ENCODE data around the gene FCN3.

Gene FCN3

DNA sequence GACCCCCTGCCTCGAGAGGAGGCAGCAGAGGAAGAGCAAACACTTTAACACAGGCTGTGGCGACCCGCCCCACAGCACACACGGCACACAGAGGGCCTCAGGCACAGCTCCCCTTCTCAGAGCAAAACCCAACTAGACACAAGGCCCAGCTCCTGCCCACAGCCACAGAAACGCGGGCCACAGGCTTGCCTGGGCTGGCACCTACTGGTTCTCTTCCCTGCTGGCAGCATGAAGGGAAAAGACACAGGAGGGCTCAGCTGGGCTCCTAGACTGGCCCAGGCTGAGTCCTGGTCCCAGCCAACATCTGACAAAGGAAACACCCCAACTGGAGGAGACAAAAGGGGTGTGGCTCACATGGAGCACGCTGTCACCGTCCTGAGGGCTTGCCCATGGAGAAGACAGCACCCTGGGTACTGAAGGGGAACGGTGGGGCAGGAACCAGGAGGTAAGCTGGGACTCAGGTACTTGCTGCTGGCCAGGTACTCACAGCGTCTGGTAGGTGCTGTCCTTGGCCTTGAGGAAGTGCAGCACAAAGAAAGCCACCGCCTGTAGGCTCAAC lies 5.0 kb upstream of the FCN3 start:
- no peak for DNase-seq

- no peak for DNase-seq
Observed at GRCh38 chr1:27377760-27378495, 3.3 kb upstream of the FCN3 start.

- no peak for DNase-seq
Observed at GRCh38 chr1:27372808-27373690, 1.6 kb downstream of the FCN3 start.

DNA sequence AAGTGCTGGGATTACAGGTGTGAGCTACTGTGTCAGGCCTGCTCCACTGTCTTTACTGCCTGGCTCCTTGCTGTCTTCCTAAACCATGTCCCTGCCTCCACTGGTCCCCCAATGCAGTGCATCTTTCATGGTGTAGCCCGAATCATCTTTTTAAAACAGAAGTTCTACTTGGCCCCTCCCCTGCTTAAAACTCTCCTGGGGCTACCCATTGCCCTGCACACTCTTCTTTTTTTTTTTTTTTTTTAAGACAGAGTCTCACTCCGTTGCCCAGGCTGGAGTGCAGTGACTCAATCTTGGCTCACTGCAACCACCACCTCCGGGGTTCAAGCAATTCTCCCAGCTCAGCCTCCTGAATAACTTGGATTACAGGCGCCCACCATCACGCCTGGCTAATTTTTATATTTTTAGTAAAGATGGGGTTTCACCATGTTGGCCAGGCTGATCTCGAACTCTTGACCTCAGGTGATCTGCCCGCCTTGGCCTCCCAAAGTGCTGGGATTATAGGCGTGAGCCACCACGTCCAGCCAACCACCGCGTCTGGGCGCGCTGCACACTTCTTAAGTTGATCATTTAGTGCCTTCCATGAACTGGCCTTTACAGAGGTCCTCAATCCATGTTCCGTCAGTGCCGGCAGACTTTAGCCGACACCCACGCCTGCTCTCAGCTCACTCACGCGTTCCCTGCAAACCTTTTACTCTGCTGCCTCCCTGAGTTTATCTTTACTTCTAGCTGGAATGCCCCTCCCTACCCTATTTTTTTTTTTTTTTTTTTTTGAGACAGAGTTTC lies 2.4 kb downstream of the FCN3 start:
- DNase-seq, result no peak

DNA sequence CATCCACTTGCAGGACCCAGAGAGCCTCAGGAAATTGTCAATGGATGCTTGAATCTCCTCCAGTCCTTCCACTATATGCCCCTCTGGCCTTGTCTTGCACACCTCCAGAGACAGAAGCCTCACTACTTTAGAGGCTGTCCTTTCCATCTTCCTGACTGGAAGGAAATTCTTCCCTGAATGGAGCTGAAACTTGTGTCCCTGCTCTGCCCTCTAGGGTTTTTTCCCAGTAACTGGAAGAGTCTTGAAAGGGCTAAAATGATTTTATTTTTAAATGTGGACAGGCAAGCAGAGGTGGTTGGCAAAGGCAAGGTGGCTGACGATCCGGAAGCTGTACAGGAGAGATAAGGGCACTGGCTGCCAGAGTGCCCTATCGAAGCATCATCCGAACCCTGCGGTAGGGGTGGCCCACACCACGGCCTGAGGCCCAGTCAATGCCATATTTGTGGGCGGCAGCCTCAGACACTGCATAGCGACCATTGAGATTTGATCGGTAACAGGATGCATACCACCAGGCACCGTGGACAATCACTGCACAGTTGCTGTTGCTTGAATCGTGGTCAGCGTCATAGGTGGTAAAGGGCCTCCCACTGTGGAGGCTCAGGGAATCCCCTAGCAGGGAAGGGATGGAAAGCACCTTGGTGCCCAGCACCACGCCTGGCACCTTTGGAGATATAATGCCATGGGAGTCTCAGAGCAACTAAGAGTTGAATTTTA lies 5.6 kb downstream of the FCN3 start:
- DNase-seq, result no peak

DNA sequence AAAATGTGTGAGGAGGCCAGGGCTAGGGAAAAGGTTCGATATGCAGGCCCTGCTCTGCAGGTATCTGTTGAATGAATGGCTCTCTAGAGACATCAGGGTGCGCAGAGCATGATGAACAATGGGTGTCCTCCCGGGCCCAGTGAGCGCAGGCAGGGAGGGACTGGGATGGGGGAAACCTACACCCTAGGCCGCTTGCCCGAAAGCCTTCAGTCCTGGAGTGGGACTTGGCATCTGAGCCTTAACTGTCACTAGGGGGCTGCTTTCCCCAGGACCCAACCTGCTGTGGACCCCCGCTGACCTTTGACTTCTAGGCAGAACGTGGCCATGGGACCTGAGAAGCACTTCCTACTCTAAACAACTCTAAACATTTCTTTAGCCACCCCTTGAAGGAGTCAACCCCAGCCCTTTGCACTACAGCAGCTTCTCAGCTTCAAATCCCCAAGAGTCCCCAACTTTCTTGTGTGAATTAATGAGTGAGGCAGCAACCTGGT lies 7.4 kb downstream of the FCN3 start:
- DNase-seq, result no peak

DNA sequence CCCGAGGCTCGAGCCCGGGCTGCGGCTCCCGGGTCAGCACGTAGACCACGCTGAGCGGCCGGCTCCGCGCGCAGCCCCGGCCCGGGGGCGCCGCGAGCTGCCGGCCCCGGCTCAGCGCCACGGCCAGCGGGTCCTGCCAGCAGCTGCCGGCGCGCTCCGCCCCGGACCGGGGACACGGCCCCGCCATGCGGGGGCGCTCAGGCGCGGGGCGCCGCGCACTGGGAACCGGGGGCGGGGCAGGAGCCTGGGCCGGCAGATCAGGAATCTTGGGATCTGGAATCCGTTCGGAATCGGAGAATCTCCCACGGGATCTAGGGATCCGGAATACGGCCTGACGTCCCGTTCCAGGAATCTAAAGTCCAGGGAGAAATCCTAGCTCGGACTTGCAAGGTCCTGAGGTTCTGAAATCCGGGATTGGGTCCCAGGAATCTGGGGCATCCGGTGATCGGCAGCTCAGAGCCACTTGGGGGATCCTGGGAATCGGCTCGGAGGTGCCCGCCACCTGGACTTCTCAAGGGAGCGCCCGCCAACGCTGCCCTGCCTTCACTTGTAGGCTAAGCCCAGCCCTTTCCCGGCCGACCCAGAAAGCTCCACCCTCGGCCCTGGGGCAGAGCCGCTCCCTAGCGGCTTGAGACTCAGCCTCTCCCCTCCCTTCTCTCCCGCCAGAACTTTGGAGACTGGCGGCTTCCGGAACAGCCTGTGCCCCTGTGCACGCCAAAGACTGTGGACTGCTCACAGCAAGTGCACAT lies 8.0 kb downstream of the FCN3 start, which contains the start of gene MAP3K6:
Gene MAP3K6 (minus strand): TSS at position 551 of the 749 bp plus-strand sequence. CDS start 364 bp downstream, at position 187.
- DNase-seq, result peak in 1 of 2 donors; percentile 26

- peak; percentile 62 to 63 for DNase-seq
Observed at GRCh38 chr1:27366113-27366410, 8.6 kb downstream of the FCN3 start.

- peak; percentile 75 for DNase-seq
Observed at GRCh38 chr1:27365372-27366112, 9.1 kb downstream of the FCN3 start.

DNA sequence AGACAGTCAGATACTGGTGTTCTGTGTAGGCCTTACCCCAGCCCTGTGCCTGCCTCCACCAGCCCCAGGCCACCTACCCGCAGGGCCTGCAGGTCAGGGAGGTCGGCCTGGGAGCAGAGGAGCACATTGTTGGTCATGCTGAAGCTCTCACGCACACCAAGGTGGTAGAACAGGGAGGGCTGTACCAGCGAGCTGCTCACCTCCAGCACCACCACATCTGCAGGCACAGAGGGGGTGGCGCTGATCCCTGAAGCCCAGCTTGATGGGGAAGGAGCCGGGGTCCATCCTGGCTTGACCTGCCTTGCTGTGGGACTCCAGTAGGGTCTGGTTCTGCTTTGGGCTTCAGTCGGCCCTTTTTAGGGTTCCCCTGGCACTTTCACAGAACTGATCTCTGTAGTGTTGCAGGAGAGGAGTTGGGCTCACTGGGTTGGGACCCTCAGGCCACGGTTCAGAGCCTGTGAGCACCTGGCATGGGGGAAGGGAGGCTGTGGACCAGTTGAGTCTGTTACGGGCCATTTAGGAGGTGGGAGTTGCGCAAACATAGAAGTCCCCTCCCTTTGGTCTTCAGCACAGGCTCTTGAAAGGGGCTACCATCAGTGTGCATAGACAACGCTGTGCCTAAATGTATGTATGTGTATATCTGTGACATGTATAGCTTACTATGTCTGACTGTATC lies 9.8 kb downstream of the FCN3 start:
- no peak for DNase-seq

- no peak for DNase-seq
Observed at GRCh38 chr1:27363766-27364695, 10.6 kb downstream of the FCN3 start.

- DNase-seq, result no peak
Observed at GRCh38 chr1:27361553-27361952, 13.1 kb downstream of the FCN3 start.

DNA sequence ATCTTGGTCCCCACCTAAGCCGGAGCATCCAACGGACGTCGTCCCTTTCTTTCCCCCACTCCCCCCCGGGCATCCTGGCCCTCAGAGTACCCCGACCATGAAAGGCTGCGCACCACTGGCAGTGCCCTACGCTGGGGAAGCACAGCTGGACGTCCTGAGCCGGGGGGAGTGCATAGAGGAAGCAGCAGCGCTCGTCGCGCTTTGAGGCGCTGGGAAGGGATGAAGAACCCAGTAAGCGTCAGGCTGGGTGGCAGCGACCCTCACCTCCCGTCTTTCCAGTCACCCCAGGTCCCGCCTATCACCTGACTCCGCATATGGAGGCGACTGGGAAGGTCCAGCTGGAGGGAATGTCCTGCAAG lies 13.6 kb downstream of the FCN3 start:
- no peak for DNase-seq

DNA sequence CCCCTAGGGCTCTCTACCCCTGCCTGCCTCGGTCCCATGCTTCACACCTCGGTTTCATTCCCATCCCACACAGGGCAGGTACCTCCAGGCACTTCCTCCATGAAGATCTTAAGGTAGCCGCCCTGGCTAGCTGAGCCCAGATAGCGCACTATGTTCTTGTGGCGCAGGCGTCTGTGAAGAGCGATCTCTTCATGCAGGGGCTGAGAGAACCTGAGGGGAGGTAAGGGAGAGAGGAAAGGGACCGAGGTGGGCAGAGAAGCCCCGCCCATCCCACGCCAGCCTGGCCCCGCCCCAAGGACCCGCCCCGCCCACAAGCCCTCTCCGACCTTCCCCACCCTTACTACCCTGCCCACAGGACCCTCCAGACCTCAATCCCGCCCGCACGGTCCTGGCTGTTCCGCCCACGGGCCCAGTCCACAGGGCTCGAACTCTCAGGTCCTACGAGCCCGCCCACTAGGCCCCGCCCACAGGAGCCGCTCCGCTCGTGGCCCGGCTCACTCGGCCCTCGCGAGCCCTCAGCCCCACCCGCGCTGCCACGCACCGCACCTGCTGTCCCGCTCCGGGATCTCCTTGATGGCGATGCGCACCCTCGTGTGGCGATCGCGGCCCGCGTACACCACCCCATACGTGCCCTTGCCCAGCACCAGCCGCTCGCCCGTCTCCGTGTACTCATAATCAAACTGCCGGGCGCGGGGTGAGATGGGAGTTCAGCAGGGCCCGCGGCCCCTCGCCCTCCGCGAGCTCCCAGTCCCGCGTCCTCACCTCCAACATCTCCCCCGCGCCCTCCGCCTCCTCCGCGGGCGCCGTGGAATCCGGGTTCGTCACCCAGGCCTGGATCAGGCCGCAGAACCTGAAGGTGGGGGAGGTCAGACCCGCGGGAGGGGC lies 14.2 kb downstream of the FCN3 start:
- peak; percentile 43 to 60 for DNase-seq

DNA sequence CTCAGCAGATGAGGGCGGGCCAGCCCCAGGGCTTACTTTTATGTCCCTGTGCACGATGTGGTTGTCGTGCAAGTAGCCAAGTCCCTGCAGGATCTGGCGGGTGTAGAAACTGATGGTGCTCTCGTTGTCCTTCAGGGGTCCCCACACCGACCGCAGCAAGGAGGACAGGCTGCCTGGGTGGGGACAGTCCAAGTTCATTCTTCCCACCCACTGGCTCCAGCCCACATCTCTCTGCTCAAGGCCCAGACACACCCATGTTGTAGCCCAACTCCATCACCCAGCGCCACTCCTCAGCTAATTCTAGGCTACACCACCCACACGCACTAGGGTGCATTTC lies 14.8 kb downstream of the FCN3 start:
- DNase-seq, result no peak

- DNase-seq, result no peak
Observed at GRCh38 chr1:27358928-27359313, 15.7 kb downstream of the FCN3 start.

DNA sequence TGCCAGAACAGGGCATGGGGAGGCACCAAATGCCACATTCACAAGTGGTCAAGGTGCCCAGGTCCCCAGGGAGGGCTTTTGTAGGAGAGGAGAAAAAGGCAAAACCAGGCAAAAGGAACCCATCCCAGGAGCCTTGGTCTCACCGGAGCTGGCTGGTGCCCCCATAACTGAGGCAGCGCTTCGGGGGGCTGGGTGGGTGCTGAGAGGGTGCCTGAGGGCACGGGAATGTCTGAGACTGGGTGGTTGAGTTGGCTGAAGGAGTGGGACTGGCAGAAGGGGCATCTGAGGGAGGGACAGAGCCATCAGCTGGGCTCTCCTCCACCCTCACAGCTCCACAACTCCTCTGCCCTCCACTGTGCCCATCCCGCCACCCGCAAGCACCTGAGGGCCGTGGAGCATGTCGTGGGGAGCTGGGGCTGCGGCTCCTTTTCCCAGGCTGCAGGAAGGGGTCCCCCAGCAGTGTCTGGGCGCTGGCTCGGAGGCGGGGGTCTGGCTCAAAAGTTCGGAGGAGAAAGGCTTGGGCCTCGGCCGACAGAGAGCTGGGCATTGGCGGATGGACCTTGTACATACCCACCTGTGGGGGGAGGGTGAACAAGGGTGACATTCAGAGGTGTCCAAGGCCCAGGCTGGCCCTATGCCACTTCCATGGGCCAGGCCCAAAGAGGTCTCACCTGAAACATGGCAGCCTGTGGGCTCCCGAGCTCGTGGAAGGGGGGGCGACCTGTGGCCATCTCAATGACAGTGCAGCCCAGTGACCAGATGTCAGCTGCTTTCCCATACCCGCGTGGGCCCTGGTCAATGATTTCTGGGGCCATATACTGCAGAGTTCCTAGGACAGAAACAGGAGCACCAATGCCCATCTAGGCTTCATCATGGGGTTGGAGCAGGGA lies 16.3 kb downstream of the FCN3 start:
- DNase-seq, result no peak

All from activated CD4-positive, alpha-beta T cell treated with anti-CD3 and anti-CD28 coated beads for 4 hours (primary cell).